ENCODE results near the gene AATF. TPM values are rescaled to one million over a fixed set of nuclear protein-coding genes. Genes with fewer than 3 reads are reported as not detected.

Gene AATF
- polyA plus RNA-seq, 3 donors: 24.3 to 57.9 (median 41.1) TPM

DNA sequence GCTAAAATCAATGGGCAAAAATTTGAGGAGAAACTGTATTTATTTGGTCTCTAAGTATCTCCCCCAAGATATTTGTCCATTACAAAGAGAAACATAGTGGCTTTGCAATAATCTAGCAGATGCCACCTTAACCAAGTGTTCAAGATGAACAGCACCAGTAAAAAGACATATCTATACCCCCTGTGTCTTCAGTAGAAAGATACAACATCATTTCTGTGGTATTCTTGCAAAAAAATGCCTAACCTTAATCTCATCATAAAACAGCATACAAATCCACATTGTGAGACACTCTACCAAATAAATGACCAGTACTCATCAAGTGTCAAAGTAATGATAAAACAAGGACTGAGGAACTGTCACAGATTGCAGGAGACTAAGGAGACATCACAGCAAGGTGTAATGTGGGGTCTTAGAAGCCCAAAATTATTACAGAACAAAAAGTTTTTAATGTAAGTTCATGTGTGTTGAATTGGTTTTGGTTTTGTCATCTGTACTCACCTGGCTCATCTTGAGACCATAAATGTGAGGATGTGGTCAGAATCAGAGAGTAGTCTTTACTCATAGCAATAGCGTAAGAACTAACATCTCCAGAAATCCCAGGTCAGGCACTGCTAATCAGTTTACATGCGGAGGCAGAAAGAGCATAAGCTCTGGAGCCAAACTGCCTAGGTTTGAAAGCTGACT is 77.2 kb downstream of the AATF start:
- Histone ChIP-seq H3K9me3 (replicated peaks in 1 of 2; ENCODE audit: control insufficient read depth in 1 of 2, insufficient read depth in 1 of 2, low read length in 2 of 2) (no peaks in the 10 kb centered on the region), H3K4me1 (ENCODE audit: control insufficient read depth in 1 of 2, insufficient read depth in 2 of 2, low read length in 2 of 2) (peaks cover 0 to 4% of the 10 kb centered on the region in 2 donors), H3K27ac (ENCODE audit: low read depth in 1 of 2, low read length in 2 of 2) (no peak overlapping the region), H3K4me2 (replicated peaks; ENCODE audit: extremely low read depth, low read length, poor library complexity, severe bottlenecking) (no peak overlapping the region), H3K27me3 (ENCODE audit: control insufficient read depth in 2 of 2, insufficient read depth in 2 of 2, low read length in 2 of 2) (no peaks in the 10 kb centered on the region), H3K4me3 (replicated peaks in 1 of 3; ENCODE audit: low read depth in 2 of 3, low read length in 3 of 3) (no peak overlapping the region), H3K79me2 (ENCODE audit: insufficient read depth, low read length) (no peaks in the 10 kb centered on the region), H3K9ac (ENCODE audit: insufficient read depth, low read length, poor library complexity, severe bottlenecking) (no peak overlapping the region), H2AFZ (ENCODE audit: insufficient read depth, low read depth, low read length, poor library complexity, severe bottlenecking) (no peak overlapping the region), H4K20me1 (ENCODE audit: insufficient read depth, low read length) (no peaks in the 10 kb centered on the region), H3K36me3 (replicated peaks in 1 of 2; ENCODE audit: control insufficient read depth in 1 of 2, insufficient read depth in 2 of 2, low read length in 2 of 2) (peaks cover 20 to 71% of the 10 kb centered on the region in 2 donors)
- TF ChIP-seq, protein P1, sequence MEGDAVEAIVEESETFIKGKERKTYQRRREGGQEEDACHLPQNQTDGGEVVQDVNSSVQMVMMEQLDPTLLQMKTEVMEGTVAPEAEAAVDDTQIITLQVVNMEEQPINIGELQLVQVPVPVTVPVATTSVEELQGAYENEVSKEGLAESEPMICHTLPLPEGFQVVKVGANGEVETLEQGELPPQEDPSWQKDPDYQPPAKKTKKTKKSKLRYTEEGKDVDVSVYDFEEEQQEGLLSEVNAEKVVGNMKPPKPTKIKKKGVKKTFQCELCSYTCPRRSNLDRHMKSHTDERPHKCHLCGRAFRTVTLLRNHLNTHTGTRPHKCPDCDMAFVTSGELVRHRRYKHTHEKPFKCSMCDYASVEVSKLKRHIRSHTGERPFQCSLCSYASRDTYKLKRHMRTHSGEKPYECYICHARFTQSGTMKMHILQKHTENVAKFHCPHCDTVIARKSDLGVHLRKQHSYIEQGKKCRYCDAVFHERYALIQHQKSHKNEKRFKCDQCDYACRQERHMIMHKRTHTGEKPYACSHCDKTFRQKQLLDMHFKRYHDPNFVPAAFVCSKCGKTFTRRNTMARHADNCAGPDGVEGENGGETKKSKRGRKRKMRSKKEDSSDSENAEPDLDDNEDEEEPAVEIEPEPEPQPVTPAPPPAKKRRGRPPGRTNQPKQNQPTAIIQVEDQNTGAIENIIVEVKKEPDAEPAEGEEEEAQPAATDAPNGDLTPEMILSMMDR (IDR thresholded peaks at IDR 0.05): no peak
- Mint-ChIP-seq H3K27ac (peak overlapping the region in 1 of 7 donors; percentile 46), H3K9me3 (no peaks in the 10 kb centered on the region), H3K27me3 (ENCODE audit: low read depth in 3 of 3) (no peaks in the 10 kb centered on the region), H3K4me1 (peaks cover 9% of the 10 kb centered on the region), H3K36me3 (peaks cover 43 to 69% of the 10 kb centered on the region in 2 donors), H3K4me3 (no peak overlapping the region)
- no peak for DNase-seq
- 100% methylated on average over 1 of the region's 2 CpGs for WGBS (ENCODE audit: insufficient coverage)
- intact Hi-C loops (cut with micrococcal nuclease): no loop called here

DNA sequence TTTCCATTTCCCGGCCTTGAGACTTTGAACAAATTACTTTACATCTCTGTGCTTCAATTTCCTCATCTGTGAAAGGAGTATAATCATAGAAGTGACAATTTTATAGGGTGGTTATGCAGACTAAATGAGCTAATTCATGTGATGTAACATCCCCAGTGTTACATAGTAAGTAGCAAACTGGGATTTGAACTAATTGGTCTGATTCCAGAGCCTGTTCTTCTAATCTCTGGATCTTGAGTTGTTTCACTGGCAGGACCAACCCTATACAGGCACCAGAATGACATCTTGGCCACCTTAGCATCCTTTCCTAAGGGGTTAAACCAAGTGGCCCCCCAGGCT is 77.7 kb downstream of the AATF start:
- Histone ChIP-seq H3K4me3 (replicated peaks in 1 of 3; ENCODE audit: low read depth in 2 of 3, low read length in 3 of 3) (no peak overlapping the region), H3K9ac (ENCODE audit: insufficient read depth, low read length, poor library complexity, severe bottlenecking) (no peak overlapping the region), H2AFZ (ENCODE audit: insufficient read depth, low read depth, low read length, poor library complexity, severe bottlenecking) (no peak overlapping the region), H3K27me3 (ENCODE audit: control insufficient read depth in 2 of 2, insufficient read depth in 2 of 2, low read length in 2 of 2) (no peaks in the 10 kb centered on the region), H4K20me1 (ENCODE audit: insufficient read depth, low read length) (no peaks in the 10 kb centered on the region), H3K4me1 (ENCODE audit: control insufficient read depth in 1 of 2, insufficient read depth in 2 of 2, low read length in 2 of 2) (peaks cover 0 to 4% of the 10 kb centered on the region in 2 donors), H3K79me2 (ENCODE audit: insufficient read depth, low read length) (no peaks in the 10 kb centered on the region), H3K4me2 (replicated peaks; ENCODE audit: extremely low read depth, low read length, poor library complexity, severe bottlenecking) (no peak overlapping the region), H3K9me3 (replicated peaks in 1 of 2; ENCODE audit: control insufficient read depth in 1 of 2, insufficient read depth in 1 of 2, low read length in 2 of 2) (no peaks in the 10 kb centered on the region), H3K36me3 (replicated peaks in 1 of 2; ENCODE audit: control insufficient read depth in 1 of 2, insufficient read depth in 2 of 2, low read length in 2 of 2) (peaks cover 24 to 76% of the 10 kb centered on the region in 2 donors), H3K27ac (ENCODE audit: low read depth in 1 of 2, low read length in 2 of 2) (no peak overlapping the region)
- intact Hi-C loops (cut with micrococcal nuclease): no loop called here
- Mint-ChIP-seq H3K4me1 (peaks cover 9% of the 10 kb centered on the region), H3K9me3 (no peaks in the 10 kb centered on the region), H3K4me3 (no peak overlapping the region), H3K27ac (peak overlapping the region in 1 of 7 donors; percentile 46), H3K36me3 (peaks cover 46 to 68% of the 10 kb centered on the region in 2 donors), H3K27me3 (ENCODE audit: low read depth in 3 of 3) (no peaks in the 10 kb centered on the region)
- DNase-seq: no peak
- TF ChIP-seq, protein P1 (IDR thresholded peaks at IDR 0.05): no peak
- WGBS (ENCODE audit: insufficient coverage): no CpG with 5 or more reads among the region's 1 CpG
